Measurements from ENCODE around the gene GLDN. TPM values are rescaled to one million over a fixed set of nuclear protein-coding genes. Genes with fewer than 3 reads are reported as not detected.

The GLDN gene
- total RNA-seq, 4 donors from 2014 or later: 0.77 to 11.8 (median 3.7) TPM

- DNase-seq: no peak
- Histone ChIP-seq H3K27ac (no peak overlapping the region), H3K27me3 (no peaks in the 10 kb centered on the region), H3K36me3 (no peaks in the 10 kb centered on the region), H3K4me3 (no peak overlapping the region), H3K9me3 (no peaks in the 10 kb centered on the region), H3K4me1 (no peaks in the 10 kb centered on the region)
- intact Hi-C loops (cut with DNase I; ENCODE audit: low total_unique reads): no loop called here
- no peak for TF ChIP-seq CTCF (IDR thresholded peaks at IDR 0.05)
Measured at GRCh38 chr15:51363383-51363782, 21.9 kb downstream of the GLDN start.

- no peaks in the 10 kb centered on the region for H3K9me3 ChIP-seq
- no peak for TF ChIP-seq POLR2A (IDR thresholded peaks at IDR 0.05)
- no peak for TF ChIP-seq CTCF (IDR thresholded peaks at IDR 0.05)
- intact Hi-C loops (cut with DNase I; ENCODE audit: low total_unique reads): no loop called here
Measured at GRCh38 chr15:51365417-51365816, 24.0 kb downstream of the GLDN start.

GRCh38 chr15:51366071-51366470 is 24.6 kb downstream of the GLDN start:
- Histone ChIP-seq H3K4me3 (no peak overlapping the region), H3K27ac (no peak overlapping the region), H3K27me3 (no peaks in the 10 kb centered on the region), H3K4me1 (no peaks in the 10 kb centered on the region), H3K36me3 (no peaks in the 10 kb centered on the region), H3K9me3 (no peaks in the 10 kb centered on the region)
- TF ChIP-seq CTCF (IDR thresholded peaks at IDR 0.05) (no peak), POLR2A (IDR thresholded peaks at IDR 0.05) (no peak)
- no peak for DNase-seq
- intact Hi-C loops (cut with DNase I; ENCODE audit: low total_unique reads): no loop called here

More at GRCh38 chr15:51365417-51365816, 24.0 kb downstream of the GLDN start:
- H3K27me3 ChIP-seq: no peaks in the 10 kb centered on the region
- no peak overlapping the region for H3K27ac ChIP-seq
- no peaks in the 10 kb centered on the region for H3K4me1 ChIP-seq
- DNase-seq: no peak
- no peak overlapping the region for H3K4me3 ChIP-seq
- H3K36me3 ChIP-seq: no peaks in the 10 kb centered on the region

GRCh38 chr15:51366920-51367319 is 25.5 kb downstream of the GLDN start:
- intact Hi-C loops (cut with DNase I; ENCODE audit: low total_unique reads): no loop called here
- Histone ChIP-seq H3K36me3 (no peaks in the 10 kb centered on the region), H3K27ac (no peak overlapping the region), H3K9me3 (no peaks in the 10 kb centered on the region), H3K4me1 (no peaks in the 10 kb centered on the region), H3K4me3 (no peak overlapping the region), H3K27me3 (no peaks in the 10 kb centered on the region)
- TF ChIP-seq CTCF (IDR thresholded peaks at IDR 0.05): no peak
- no peak for TF ChIP-seq POLR2A (IDR thresholded peaks at IDR 0.05)
- DNase-seq: peak; percentile 39 to 41

GRCh38 chr15:51367322-51367976 is 26.0 kb downstream of the GLDN start:
- Histone ChIP-seq H3K27me3 (no peaks in the 10 kb centered on the region), H3K4me3 (no peak overlapping the region), H3K27ac (no peak overlapping the region), H3K4me1 (no peaks in the 10 kb centered on the region), H3K36me3 (no peaks in the 10 kb centered on the region), H3K9me3 (no peaks in the 10 kb centered on the region)
- intact Hi-C loops (cut with DNase I; ENCODE audit: low total_unique reads): no loop called here
- no peak for TF ChIP-seq POLR2A (IDR thresholded peaks at IDR 0.05)
- DNase-seq: no peak

GRCh38 chr15:51368307-51368706 is 26.9 kb downstream of the GLDN start:
- H3K4me1 ChIP-seq: no peaks in the 10 kb centered on the region
- no peaks in the 10 kb centered on the region for H3K36me3 ChIP-seq
- H3K27me3 ChIP-seq: no peaks in the 10 kb centered on the region
- intact Hi-C loops (cut with DNase I; ENCODE audit: low total_unique reads): no loop called here
- no peak overlapping the region for H3K4me3 ChIP-seq
- no peak for TF ChIP-seq CTCF (IDR thresholded peaks at IDR 0.05)
- H3K9me3 ChIP-seq: no peaks in the 10 kb centered on the region
- no peak for DNase-seq
- H3K27ac ChIP-seq: no peak overlapping the region
